Upper lobe of right lung (tissue), 1 donor: Measurements from ENCODE around the gene SLC13A3. TPM values are rescaled to one million over a fixed set of nuclear protein-coding genes. Genes with fewer than 3 reads are reported as not detected.
"Not testable (repeated sequence)": the region's sequence is repeated elsewhere in the genome, so short reads cannot be mapped to it uniquely, and the experiment has no call there.

Experiments used
- ATAC-seq: fragments of 200-7000 bp; cut with Tn5 transposase; one replicate; pipeline ENCODE4 v1.9.1; 2020; ENCODE audit warnings: mild to moderate bottlenecking, moderate library complexity
- DNase-seq: peaks from one replicate; pipeline ENCODE4 v3.0.0-alpha.2; 2020
- H3K27ac ChIP-seq: fragments of 200-600 bp; one replicate; pipeline ENCODE4 v1.8.0; 2022
- H3K27me3 ChIP-seq: fragments of 200-600 bp; one replicate; pipeline ENCODE4 v1.8.0; 2022; ENCODE audit warnings: mild to moderate bottlenecking
- H3K36me3 ChIP-seq: fragments of 200-600 bp; one replicate; pipeline ENCODE4 v1.8.0; 2022
- H3K4me1 ChIP-seq: fragments of 200-600 bp; one replicate; pipeline ENCODE4 v1.8.0; 2022
- H3K4me3 ChIP-seq: fragments of 200-600 bp; one replicate; pipeline ENCODE4 v1.8.0; 2022; ENCODE audit warnings: mild to moderate bottlenecking
- H3K9me3 ChIP-seq: fragments of 200-600 bp; one replicate; pipeline ENCODE4 v1.8.0; 2022
- CTCF ChIP-seq: fragments of 200-600 bp; IDR thresholded peaks from one replicate; pipeline ENCODE4 v1.8.0; 2022; ENCODE audit warnings: antibody characterized with exemption
- intact Hi-C: fragments of 100-400 bp; cut with DNase I; formaldehyde crosslinking; loops from one replicate; pipeline ENCODE4 v1.11.0; 2022
- total RNA-seq: library from RNA; stranded (reverse); fragmentation: NEBNext Ultra II Directional; extraction: Animal tissue kit (Norgen Biotek cat#: 25700); gene quantifications from one replicate; pipeline ENCODE4 v1.2.1, GENCODE V29; 2021
- donor health status: DM: no; HTN: yes; CAD: no; lungs with severe emphysema.

Gene SLC13A3
- total RNA-seq, 1 donor from 2014 or later, result 1.6 TPM

GRCh38 chr20:46677608-46678007 is 26.3 kb upstream of the SLC13A3 start:
- ATAC-seq (no peak), DNase-seq (no peak)
- no peak overlapping the region for H3K4me3 ChIP-seq
- H3K27ac ChIP-seq, result no peak overlapping the region
- TF ChIP-seq CTCF, result no peak
- H3K27me3 ChIP-seq, result no peaks in the 10 kb centered on the region
- no peaks in the 10 kb centered on the region for H3K36me3 ChIP-seq
- H3K4me1 ChIP-seq, result peaks cover 6% of the 10 kb centered on the region
- intact Hi-C loops, result no loop called here
- no peaks in the 10 kb centered on the region for H3K9me3 ChIP-seq

GRCh38 chr20:46676649-46677316 is 25.5 kb upstream of the SLC13A3 start:
- H3K9me3 ChIP-seq, intact Hi-C loops, H3K4me3 ChIP-seq, H3K4me1 ChIP-seq, ATAC-seq, H3K36me3 ChIP-seq, H3K27me3 ChIP-seq, H3K27ac ChIP-seq, DNase-seq: not testable (repeated sequence)

GRCh38 chr20:46674253-46675083 is 23.2 kb upstream of the SLC13A3 start:
- no peak for DNase-seq
- Histone ChIP-seq H3K9me3 (no peaks in the 10 kb centered on the region), H3K4me1 (no peaks in the 10 kb centered on the region), H3K36me3 (no peaks in the 10 kb centered on the region), H3K27me3 (no peaks in the 10 kb centered on the region), H3K4me3 (no peak overlapping the region), H3K27ac (no peak overlapping the region)
- ATAC-seq, result no peak
- intact Hi-C loops, result no loop called here
- TF ChIP-seq CTCF, result no peak

GRCh38 chr20:46673394-46674252 is 22.4 kb upstream of the SLC13A3 start:
- ATAC-seq (no peak), DNase-seq (no peak)
- H3K36me3 ChIP-seq, result no peaks in the 10 kb centered on the region
- H3K27ac ChIP-seq, result no peak overlapping the region
- no peaks in the 10 kb centered on the region for H3K9me3 ChIP-seq
- no peaks in the 10 kb centered on the region for H3K4me1 ChIP-seq
- H3K27me3 ChIP-seq, result no peaks in the 10 kb centered on the region
- no peak for TF ChIP-seq CTCF
- no peak overlapping the region for H3K4me3 ChIP-seq
- intact Hi-C loops, result no loop called here

- no peaks in the 10 kb centered on the region for H3K36me3 ChIP-seq
- H3K4me3 ChIP-seq, result no peak overlapping the region
- H3K27ac ChIP-seq, result no peak overlapping the region
- intact Hi-C loops, result no loop called here
- H3K27me3 ChIP-seq, result no peaks in the 10 kb centered on the region
- DNase-seq (no peak), ATAC-seq (no peak)
- H3K4me1 ChIP-seq, result no peaks in the 10 kb centered on the region
- no peak for TF ChIP-seq CTCF
- no peaks in the 10 kb centered on the region for H3K9me3 ChIP-seq
These were observed 21.4 kb upstream of the SLC13A3 start for GRCh38 chr20:46672543-46673148.
